Measurements from ENCODE around the gene TMEM147.
A peak's percentile ranks its signal among the peaks of the same experiment; 100 is the strongest.

Gene TMEM147

DNA sequence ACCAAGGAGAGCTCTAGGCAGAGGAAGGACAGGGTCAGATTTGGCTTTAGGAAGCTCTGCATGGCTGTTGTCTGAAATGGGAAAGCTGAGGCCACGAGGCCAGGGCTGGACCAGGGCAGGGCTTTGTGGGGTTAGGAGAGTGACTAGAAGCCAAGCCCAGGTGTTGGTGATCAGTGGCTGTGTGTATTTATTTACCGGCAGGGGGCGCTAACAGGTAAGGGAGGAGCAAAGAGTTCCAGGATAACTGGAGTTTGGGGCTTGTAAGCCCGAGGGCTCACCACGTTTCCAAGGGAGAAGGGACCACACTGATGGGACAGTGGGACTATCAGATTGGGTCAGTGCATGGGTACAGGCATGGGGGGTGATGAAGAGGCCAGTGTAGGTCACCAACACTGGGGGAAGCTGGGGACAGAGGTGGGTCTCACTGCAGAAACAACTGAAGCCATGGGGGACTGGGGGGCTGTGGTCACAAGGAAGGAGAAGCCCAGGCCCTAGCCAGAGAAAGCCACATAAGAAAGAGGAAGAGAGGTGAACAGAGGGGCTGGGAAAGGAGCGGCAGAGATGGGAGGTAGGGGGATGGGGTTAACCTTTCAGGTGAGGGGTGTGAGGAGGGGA lies 3.9 kb downstream of the TMEM147 start:
- DNase-seq = peak; percentile 61

DNA sequence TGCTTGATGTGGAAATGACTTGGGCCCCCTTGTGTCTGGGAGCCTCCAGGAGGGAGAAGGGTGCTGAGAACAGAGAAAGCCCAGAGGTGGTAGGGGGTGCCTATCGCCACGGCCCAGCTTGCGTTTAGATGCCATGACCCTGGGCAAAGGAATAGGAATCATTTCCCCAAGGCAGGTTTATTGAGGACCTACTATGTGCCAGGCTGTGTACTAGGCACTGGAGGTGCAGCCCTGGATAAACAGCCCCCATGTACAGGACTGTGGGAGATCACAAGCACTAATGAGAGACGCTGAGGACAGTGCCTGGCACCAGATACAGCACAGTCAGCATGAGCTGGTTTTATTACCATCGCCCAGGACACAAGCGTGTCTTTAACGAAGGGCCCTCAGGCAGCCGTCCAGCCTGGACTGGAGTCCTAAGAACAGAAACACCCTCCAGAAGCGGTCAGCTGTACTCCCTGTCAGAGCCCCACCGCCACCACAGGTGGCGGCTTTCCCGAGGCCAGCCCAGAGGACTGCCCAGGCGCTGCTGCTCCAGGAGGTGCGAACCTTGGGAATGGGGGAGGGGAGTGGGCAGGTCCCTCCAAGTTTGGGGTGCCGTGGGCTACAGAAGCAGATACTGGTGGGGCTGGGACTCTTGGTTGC lies 4.6 kb downstream of the TMEM147 start:
- DNase-seq = no peak

DNA sequence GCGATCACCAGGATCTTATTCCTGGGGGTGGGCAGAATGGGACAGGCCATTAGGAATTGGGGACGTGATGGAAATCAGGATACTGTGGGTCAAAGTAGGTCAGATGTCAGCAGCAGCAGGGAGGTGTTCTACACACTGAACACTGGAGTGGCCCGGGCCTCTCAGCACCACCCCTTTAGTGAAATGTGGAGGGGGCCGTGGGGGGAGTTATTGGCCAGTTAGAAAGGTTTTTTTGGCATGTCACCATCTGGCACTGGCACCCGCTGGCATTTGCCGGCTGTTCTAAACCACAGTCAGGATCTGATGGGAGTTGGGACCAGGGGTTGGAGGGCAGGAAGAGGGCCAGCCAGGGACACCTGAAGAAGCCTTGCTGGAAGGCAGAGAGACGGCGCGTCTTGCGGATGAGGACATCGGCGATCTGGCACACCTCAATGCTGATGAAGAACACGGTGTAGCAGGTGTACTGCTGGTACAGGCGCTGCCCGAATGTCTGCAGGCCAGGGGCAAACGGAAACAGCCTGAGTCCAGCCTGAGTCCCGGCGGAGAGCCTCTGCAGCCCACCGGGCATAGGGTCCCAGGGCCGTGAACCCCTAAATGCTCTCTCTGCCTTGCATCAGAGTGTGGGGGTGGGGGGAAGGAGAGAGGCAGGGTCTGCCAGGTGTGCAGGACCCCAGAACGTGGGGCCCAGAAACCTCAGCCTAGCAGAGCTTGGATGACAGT lies 5.8 kb downstream of the TMEM147 start:
- no peak for DNase-seq

DNA sequence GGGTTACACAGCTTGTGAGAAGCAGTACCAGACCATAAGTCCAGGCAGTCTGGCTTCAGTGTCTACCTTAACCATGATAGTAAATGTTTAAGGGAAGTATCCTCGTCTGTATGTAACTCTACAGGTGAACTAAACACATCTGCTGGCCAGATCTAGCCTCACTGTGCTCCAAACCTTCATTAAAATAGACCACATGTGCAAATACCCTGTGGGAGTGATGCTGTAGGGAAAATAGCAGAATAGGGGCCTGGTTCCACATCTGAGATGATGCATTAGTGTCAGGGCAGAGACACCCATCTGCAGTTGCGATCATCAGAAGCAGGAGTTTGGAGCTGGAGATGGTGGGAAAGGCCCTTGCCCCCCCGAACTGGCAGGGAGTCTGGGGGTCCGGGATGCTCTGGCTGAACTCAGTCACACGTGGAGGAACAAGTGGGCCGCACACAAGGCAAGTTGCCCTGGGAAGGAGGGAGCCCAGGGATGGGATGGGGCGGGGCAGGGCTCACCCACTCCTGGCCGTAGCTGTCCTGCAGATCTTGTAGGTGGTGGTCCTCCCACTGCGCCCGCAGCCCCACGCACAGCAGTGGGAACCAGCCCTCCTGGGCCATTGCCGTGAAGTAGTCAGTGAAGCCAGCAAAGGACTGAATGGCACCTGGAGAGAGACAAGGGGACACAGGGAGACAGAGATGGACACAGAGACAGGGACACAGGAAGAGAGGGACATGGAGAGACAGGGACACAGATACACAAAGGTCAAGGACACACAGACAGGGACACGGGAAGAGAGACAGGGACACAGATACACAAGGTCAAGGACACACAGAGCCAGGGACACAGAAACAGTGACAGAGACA lies 7.3 kb downstream of the TMEM147 start:
- no peak for DNase-seq

DNA sequence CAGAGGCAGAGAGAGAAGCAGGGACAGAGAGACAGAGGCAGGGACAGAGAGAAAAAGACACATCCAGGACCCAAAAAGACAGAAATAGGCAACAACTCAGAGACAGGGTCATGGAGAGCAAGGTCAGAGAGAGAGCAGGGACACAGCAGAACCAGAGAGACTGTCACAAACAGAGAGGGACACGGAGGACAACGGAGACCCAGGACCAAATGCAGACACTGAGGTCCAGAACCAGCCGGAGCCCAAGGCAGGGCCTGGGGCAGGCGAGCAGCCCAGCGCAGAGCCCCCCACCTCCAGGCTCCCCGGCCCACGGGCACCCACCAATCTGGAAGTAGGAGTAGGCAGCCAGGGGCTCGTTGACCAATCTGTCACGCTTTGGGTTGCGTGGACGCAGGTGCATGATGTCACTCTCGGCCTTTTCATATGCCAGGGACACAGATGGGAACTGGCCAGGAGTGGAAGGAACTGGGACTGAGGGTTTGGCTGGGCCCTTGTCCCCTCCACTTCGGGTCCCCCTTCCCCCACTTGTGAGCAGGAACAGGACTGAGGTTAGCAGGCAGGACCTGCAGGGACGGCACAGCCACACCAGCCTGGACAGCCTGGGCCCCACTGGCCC lies 8.1 kb downstream of the TMEM147 start:
- no peak for DNase-seq

DNA sequence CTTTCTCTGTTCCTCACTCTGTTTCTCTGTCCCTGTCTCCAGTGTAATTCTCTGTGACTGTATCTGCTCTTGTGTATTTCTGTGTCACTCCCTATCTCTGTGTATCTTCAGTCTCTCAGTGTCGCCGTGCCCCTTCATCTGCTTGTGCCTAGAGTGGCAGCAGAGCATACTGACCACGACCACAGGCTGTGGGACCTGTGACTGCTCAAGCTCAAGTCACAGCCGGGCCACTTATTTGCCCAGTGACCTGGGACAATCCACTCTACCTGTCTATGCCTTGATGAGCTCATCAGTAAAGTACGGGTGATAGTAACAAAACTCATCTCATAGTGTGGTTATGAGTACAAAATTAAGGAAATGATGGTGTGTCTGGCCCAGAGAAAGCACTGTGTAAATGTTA lies 8.7 kb downstream of the TMEM147 start:
- DNase-seq = no peak

DNA sequence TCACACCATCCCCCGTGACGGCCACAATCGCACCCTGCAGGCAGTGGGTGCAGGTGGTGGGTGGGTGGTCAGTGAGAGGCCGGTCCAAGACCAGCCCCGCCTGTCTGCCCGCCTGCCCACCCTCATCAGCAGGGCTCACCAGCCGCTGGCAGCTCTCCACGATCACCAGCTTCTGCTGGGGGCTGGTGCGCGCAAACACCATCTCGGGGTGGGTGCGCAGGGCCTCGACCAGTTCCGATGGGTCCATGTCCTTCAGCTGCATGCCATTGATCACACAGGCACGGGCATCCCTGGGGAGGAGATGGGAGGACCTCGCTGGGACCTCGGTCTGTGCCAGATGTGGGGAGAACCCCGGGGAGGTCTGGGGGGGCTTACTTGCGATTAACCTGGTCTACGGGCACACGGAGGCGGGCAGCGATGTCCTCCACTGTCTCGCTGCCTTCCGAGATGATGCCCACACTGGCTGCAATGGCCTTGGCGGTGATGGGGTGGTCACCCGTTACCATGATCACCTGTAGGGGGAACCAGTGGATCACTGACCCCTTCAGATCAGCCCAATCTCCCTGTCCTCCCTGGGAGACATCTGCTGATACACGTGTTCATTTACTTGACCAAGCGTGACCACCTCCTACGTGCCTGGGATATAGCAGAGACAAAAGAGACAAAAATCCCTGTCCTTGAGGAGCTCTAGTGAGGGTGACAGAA lies 10.0 kb downstream of the TMEM147 start:
- DNase-seq = no peak

DNA sequence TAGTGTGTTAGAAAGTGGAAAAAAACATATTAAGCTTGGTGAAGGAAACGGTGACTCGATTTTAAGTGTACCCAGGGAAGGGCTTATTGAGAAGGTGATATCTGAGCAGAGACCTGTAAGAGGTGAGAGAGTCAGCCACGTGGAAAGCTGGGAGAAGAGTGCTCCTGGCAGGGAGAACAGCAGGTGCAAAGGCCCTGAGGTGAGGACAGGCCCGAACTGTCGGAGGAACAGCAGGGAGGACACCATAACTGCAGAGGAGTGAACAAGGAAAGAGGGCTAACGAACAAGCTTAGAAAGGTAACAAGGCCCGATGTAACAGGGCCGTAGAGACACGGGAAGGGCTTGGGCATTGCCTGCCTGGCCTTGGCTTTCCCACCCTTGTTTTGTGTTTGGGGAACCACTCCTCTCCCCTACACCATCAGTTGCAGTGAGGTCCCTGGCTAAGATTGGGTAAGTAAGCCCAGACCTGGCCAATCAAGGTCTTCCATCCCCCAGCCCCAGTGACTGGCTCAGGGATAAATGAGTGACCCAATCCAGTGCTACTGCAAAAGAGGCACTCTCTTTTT lies 10.7 kb downstream of the TMEM147 start:
- no peak for DNase-seq

DNA sequence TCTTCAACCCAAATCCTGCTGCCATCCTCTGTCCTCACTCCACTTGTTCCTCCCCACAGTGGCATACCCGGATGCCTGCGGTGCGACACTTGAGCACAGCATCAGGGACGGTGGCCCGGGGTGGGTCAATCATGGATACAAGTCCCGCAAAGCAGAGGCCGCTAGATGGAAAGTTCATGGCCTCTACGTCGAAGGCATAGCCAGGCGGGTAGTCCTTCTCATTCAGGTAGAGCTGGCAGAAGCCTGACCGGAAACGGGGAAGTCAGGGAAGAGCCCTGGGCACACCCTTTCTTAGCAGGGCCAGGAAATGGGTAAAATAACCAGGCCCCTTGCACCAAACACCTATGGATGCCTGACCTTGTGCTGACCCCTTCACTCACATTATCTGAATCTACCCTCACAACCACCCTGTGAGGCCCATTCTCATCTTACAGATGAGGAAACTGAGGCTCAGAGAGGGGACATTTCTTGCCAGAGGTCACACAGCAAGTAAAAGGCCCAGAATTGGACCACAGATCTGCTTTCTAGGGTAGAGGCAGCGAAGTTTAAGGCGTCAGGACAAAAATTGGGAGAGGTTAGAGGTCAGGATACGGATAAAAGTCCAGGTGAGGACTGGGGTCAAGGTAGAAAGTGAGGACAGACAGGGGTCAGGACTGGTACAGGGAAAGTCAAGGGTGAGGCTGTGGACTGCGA lies 11.6 kb downstream of the TMEM147 start:
- DNase-seq = no peak

DNA sequence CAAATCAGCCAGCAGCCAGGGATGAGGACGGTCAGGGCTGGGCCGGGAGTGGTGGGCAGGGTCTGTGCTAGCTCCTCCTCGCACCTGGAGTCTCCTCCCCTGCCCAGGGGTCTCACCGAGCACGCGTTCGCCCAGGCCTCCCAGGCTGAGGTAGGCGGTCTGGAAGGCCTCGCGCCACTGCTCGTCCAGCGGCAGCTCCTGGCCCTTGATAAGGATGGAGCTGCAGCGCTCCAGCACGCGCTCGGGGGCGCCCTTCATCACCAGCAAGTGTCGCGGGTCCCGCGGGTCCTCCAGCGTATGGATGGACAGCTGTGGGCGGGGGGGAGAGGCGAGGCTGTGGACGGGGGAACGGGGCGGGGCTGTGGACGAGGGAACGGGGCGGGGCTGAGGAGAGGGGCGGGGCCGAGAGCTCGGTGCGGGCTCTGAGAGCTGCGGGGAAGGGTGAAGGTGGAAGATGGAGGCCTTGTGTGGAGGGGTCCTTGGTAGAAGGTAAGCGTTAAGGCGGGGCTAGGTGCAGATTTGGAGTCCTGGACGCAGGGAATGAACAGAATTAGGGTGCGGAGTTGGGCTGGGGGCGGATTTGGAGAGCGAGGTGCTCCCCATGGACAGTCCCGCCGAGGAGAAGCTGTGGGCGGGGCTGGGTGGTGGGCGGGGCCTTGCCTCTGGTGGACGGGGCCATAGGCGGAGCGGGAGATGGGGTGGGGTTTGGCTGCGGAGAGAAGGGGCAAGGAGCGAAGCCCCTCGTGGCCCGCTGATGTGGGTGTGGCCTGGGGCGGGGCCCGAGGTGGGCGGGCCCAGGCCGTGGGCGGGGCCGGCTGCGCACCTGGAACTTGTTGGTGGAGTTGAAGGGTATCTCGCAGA lies 12.3 kb downstream of the TMEM147 start:
- DNase-seq = peak; percentile 18

DNA sequence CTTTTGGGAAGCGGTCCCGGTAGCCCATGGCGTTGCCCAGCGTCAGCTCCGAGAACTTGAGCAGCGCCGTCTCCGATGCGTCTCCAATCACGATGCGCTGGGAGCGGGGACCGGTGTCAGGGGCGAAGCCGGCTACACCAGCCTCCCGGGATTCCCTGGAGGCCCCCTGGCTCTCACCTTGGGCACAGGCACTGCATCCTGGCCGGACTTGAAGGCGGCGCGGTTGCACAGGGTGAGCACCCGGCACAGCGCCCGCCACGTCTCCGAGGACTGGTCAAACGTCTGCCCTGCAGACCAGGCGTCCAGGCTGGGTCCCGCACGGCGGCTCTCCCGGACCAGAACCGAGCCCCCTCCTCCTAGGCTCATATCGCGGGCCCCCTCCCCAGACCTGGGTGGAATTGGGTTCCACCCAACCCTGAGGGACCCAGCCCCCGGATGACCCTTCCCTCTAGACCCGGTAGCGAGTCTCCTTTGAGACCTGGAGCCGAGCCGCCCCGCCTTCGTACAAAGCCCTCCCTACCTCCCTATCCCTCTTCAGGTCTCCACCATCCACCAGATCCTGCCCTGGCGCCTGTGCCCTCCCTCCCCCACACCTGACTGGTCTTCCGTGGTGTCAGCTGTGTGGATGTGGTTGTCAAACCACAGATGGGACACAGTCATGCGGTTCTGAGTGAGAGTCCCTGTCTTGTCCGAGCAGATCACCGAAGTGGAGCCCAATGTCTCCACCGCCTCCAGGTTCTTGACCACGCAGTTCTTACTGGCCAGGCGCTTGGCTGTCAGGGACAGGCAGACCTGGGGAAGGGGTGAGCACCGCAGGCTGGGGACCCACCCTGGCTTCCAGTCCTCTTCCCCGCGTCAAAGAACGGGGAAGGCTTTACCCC lies 13.2 kb downstream of the TMEM147 start:
- no peak for DNase-seq

DNA sequence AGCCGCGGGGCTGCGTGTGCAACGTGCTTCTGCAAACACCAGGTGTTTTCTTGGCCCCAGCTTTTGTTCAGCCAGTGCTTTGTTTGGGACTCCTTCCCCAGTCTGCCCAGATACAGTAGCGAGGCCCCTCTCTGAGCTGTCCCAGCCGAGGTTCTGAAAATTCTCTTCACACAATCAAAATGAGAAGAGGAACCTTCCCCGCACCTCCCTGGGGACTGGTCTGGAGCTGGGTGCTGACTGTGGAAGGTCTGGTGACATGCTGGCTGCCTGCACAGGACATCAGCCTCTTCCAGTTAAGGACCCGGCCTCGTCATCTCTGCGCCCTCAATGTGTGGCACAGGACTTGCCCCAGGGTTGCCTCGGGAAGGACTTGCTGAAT lies 13.8 kb downstream of the TMEM147 start:
- DNase-seq = no peak

DNA sequence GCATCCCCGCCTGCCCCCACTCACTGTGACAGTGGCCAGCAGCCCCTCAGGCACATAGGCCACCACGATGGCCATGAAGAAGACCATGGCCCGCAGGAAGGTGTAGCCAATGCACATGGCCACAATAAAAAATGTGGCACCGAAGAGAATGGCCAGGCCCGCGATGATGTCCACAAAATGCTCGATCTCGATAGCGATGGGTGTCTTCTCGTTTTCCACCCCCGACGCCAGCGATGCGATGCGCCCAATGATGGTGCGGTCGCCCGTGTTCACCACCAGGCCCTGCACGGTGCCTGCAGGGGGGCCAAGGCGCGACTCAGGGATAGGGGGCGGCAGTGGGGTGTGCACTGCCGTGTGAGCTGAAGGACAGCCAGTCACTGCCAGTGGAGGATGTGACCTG lies 14.4 kb downstream of the TMEM147 start:
- DNase-seq = no peak

DNA sequence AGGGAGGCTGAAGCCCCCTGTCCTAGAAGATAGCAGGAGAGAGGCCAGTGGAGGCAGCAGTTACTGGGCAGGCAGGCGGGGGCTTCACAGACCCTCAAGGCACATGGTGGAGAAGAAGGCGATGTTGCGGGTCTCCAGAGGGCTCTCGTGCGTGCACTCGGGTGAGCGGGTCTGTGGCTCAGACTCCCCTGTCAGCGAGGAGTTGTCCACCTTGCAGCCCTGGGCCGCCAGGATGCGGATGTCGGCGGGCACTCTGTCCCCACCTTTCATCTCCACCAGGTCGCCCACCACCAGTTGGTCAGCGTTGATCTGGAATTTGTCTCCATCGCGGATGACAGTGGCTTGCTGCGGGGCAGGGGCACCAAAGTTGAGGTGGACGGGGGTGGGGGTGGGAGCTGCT lies 14.8 kb downstream of the TMEM147 start:
- no peak for DNase-seq

DNA sequence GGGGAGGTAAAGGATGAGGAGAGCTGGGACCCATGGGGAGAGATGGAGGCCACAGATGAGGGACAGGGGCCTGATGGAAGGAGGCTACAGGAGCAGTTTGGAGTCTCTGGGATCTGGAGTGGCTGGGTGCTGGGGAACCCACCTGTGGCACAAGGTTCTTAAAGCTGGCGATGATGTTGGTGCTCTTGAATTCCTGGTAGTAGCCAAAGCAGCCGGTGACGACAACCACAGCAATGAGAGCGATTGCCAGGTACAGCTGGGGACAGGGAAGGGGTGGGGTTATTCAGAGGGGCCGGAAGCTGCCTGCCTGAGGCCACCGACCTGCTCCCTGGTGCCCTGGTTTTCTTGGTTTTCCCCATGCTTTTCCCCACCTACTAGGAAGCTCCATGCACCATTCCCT lies 15.3 kb downstream of the TMEM147 start:
- DNase-seq = no peak

DNA sequence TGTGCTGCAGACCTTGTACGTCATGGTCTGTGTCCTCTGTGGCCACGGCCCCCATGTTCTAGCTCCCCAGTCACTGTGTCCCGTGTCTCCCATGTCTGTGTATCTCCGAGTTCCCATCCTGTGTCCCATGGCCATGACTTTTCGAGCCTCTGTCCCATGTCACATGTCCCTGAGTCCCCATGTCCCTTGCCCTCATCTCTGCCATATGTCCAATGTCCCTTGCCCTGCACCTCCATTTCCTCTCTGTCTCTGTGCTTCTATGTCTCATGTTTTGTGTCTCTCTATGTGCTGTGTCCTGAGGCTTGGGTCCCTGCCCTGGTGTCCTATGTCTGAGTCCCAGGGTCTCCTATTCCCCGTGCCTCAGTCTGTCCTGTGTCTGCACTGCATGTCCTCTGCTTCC lies 16.0 kb downstream of the TMEM147 start:
- no peak for DNase-seq

DNA sequence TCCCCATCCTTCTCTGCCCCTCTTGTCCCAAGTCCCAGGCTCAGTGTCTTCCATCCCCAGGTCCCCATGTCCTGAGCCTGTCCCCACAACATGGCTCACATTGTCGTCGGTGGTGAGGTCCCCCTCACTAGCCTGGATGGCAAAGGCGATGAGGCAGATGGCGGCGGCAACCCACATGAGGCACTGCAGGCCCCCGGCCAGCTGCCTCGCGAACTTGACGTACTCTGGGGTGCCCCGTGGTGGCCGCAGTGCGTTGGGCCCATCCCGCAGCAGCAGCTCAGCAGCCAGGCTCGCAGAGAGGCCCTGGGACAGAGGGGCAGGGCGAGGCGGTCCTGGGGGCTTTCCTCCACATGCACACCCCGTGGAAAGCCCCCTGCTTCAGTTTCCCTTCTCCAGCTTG lies 16.9 kb downstream of the TMEM147 start:
- no peak for DNase-seq

DNA sequence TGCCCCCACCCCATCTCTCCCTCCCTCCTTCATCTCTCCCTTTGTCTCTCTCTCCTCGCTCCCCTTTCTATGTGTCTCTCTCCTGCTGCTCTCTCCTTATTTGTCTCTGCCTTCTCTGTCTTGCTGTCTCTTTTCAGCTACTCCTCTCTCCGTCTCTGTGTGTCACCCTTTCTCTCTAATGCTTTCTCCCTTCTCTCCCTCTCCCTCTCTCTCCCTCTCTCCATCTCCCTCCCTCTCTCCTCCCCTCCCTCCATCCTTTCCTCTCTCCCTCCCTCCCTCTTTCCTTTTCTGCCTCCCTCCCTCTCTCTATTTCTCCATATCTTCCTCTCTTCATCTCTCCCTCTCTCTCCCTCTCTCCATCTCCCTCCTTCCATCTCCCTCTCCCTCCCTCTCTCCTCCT lies 17.4 kb downstream of the TMEM147 start:
- DNase-seq = no peak

DNA sequence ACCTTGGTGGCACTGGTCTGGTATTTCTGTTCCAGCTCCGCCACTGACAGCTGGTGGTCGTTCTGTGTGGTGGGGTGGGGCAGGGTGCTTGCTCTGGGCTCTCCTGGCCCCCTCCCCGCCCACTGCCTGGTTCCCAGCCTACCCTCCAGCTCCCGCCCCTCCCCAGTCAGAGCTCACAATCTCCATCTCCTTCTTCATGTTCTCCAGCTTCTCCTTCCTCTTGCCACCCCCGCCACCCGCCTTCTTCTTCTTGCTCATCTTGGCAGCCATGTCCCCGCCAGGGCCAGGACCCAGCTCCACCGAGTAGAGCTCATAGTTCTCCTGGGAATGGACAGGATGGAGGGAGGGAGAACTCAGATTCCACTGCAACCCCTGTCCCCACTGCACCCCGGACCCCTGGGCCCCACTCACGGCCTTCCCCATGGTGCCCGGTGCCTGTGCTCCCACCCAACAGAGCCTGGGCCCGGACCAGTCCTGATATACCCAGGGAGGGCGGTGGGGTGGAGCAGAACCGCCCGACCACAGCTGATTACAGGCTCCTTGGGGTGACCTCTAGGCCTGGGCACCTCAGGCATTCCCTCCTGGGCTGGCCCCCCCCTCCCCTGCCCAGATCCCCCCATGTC lies 17.9 kb downstream of the TMEM147 start, which contains the start of gene ATP4A:
Gene ATP4A (minus strand): TSS at position 452 of the 623 bp plus-strand sequence. CDS start 29 bp downstream, at position 423.
- no peak for DNase-seq

Data from CD4-positive, alpha-beta T cell treated with Interleukin-4 for 4 hours (primary cell).